SKM-1 (cell line): ENCODE results near the gene CHD8.
"Not testable (repeated sequence)": the region's sequence is repeated elsewhere in the genome, so short reads cannot be mapped to it uniquely, and the experiment has no call there.

Experiments
- DNase-seq: peaks from one replicate; lab custom pipeline; 2025; ENCODE audit not compliant: unreplicated experiment; lab: John Stamatoyannopoulos, UW

CHD8 gene

GRCh38 chr14:21436567-21437062 lies 19.3 kb downstream of the CHD8 start:
- DNase-seq, result no peak

DNA sequence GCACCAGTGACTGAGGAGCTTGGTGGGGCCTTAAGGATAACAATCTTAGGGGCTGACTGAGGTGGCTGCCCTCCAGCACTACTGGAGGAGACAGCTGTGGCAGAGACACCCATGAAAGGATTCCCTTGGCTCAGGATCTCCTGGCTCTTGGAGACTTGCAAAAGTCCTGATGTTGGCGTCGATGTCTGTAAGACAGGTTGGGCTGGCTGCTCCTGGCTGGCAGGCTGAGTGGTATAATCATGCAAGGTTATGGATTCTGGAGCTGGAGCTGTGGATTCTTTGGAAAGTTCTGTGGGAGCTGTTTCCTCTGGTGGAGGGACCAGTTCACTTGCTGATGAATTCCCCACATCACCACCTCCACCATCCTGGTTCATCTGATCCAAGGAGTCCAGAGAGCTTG lies 24.8 kb downstream of the CHD8 start:
- DNase-seq, result no peak

- DNase-seq, result no peak
Measured at GRCh38 chr14:21428930-21429329, 27.0 kb downstream of the CHD8 start.

DNA sequence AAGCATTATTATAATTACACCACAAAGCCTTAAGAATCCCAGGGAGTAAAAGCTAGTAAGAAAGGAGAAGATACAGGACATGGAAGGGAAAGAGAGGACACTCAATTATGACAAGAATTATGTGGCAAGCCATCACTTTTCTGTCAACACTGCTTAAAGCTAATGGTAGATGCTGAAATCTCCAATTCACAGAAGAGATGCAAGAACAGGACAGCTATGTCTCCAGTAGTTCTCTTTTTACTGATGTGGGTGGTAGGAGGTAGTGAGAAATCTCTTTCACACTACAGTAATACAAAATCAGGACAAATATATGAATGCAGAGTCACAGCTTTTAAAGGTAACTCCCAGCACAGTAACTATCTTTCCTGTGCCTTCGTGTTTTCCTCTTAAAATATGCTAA lies 29.2 kb downstream of the CHD8 start:
- no peak for DNase-seq

DNA sequence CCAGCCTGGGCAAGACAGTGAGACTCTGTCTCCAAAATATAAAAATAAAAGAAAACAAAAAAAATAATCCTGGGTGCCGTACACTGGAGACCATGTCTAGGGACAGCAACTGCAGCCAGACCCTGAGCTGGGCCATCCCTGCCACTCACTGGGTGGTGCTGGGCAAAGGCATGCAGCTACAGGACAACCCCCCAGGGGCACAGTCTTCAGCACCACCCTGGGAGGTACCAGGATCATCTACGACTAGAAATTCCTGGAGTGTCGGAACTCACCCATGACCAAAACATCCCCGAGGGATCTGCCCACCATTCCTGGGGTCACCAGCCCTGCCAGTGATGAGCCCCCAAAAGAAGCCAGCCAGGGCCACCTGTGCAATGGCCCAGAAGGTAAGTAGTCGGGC lies 36.4 kb downstream of the CHD8 start:
- DNase-seq, result no peak

GRCh38 chr14:21415329-21415728 lies 40.6 kb downstream of the CHD8 start:
- no peak for DNase-seq

GRCh38 chr14:21414137-21414631 lies 41.7 kb downstream of the CHD8 start:
- no peak for DNase-seq

GRCh38 chr14:21408147-21408546 lies 47.8 kb downstream of the CHD8 start:
- no peak for DNase-seq

DNA sequence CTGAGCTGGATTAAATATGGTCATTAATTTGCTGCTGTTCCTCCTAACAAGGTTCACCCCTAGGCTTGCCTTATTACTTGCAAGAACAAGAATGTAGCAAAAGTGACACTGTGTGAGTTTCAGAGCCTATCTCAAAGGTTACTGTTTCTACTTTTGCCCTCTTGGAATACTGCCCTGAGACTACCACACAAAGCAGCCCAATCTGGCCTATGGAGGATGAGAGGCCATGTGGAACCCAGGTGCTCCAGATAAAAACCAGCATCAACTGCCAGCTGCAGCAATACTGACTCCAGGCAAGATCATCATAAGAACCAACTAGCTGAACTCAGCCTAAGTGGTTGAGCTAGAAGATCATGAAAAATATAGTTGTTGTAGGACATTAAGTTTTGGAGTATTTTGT lies 49.7 kb downstream of the CHD8 start:
- no peak for DNase-seq

- no peak for DNase-seq
Measured at GRCh38 chr14:21405097-21405496, 50.8 kb downstream of the CHD8 start.

DNA sequence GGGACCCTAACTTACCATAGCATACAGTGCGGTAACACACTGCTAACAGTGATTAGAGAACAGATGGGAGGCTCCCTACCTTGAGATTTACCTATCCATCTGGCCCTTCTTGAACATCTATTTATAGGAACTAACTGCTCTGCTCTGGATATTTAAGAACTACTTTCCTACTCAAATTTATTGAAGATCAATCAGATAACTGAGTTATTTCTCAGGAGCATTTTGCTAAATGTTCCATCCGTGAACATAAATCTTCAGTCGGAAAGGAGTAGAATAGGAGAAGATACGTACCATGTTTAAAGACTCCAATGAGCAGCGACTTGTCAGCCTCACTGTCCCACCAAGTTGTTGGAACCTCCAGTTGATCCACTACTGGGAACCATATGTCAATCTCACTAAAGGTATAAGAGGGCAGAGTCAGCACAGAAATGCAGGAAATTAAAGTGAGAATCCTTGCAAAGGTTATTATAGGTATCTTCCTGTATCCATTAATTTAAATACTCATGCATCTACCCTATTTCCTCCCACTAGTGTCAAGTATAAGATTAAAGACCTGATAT lies 56.5 kb downstream of the CHD8 start:
- no peak for DNase-seq

GRCh38 chr14:21398901-21399300 lies 57.0 kb downstream of the CHD8 start:
- no peak for DNase-seq

GRCh38 chr14:21395450-21395849 lies 60.5 kb downstream of the CHD8 start:
- no peak for DNase-seq

DNA sequence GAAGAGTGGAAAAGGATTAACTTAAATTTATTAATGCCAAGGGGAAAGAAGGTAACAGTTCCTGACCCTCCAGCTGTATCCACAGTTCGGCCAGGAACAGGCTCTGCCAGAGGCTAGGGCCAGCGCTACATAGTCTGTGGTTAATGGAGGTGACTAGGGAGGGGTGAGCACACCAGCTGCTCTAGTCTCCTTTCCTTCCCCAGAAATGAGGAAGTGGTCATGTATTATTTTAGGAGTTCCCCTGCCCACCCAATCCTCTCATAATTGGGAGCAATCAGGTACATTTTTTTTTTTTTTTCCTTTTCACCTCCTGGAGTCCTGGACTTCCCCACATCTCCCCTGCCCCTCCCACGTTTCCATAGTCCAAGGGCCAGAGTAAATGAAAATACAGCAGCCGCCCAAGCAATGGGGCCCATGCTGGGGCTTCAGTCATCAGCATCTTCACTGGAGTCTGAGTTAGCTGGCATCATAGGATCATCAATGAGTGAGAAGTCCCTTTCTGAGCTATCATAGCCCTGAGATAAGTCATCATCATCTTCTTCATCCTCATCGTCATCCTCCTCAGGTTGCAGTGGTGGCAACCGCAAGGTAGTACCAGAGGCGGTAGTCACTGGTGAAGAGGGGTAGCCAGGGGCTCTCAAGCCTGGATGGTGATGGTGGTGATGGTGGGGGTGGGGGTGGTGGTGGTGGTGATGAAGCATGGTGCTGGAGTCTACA lies 70.6 kb downstream of the CHD8 start:
- peak; percentile 8 for DNase-seq

GRCh38 chr14:21384494-21384851 lies 71.5 kb downstream of the CHD8 start:
- DNase-seq, result no peak

- peak; percentile 47 for DNase-seq
Measured at GRCh38 chr14:21383848-21384493, 72.0 kb downstream of the CHD8 start, which contains the start of gene SUPT16H. Gene SUPT16H, minus strand, starts transcription at chr14:21384019. Its CDS starts 92 bp downstream, at chr14:21383927.

GRCh38 chr14:21382886-21383847 lies 72.8 kb downstream of the CHD8 start:
- no peak for DNase-seq

- no peak for DNase-seq
Measured at GRCh38 chr14:21382095-21382494, 73.8 kb downstream of the CHD8 start.

- no peak for DNase-seq
Measured at GRCh38 chr14:21379338-21379737, 76.6 kb downstream of the CHD8 start.

DNA sequence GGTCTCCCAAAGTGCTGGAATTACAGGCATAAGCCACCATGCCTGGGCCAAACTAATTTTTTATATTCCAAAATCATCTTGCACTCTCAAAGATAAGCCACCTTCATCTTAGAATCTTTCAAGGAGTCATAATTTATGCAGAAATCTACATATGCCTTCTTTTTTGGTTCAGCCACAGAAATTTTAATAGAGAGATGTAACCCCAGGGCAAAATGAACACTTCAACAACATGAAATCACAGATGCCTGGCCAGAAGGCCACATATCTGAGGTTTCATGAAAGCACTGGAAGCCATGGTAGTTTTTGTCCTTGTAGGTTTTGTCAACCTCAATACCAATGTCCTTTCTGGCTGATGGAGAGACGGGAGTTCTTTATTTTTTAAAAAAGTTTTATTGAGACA lies 81.9 kb downstream of the CHD8 start:
- no peak for DNase-seq

- not testable (repeated sequence) for DNase-seq
Measured at GRCh38 chr14:21372814-21373213, 83.1 kb downstream of the CHD8 start.
